Tibial nerve (tissue), 4 donors: ENCODE measurements around the gene MRPL51. TPM values are rescaled to one million over a fixed set of nuclear protein-coding genes. Genes with fewer than 3 reads are reported as not detected.

Experiments used
- DNase-seq, 2 donors: peaks; one replicate each; pipeline ENCODE4 v3.0.0-alpha.2; 2019; ENCODE audit warnings: low spot score in 2 of 2
- H3K27ac ChIP-seq, 4 donors: fragments of 200-600 bp; sonication (generic) in 3 of 4; one replicate each; pipeline ENCODE4 v1.5.1; 2017 to 2019; ENCODE audit warnings: mild to moderate bottlenecking in 1 of 4
- H3K27me3 ChIP-seq, 2 donors: fragments of 200-600 bp; sonication (generic) in 1 of 2; one replicate each; pipeline versions ENCODE4 v1.5.1 to v1.6.0; 2017 to 2019
- H3K36me3 ChIP-seq, 3 donors: fragments of 200-600 bp; sonication (generic); one replicate each; pipeline ENCODE4 v1.5.1; 2018 to 2019
- H3K4me1 ChIP-seq, 4 donors: fragments of 200-600 bp; sonication (generic) in 3 of 4; one replicate each; pipeline ENCODE4 v1.5.1; 2017 to 2019
- H3K4me3 ChIP-seq, 4 donors: fragments of 200-600 bp; sonication (generic) in 3 of 4; one replicate each; pipeline ENCODE4 v1.5.1; 2017 to 2019; ENCODE audit warnings: mild to moderate bottlenecking in 1 of 4, moderate library complexity in 1 of 4
- H3K9me3 ChIP-seq, 4 donors: fragments of 200-600 bp; sonication (generic) in 3 of 4; one replicate each; pipeline ENCODE4 v1.5.1; 2017 to 2019
- EP300 ChIP-seq, 2 donors: sonication (generic); formaldehyde crosslinking; IDR thresholded peaks; one replicate each; pipeline ENCODE4 v1.6.1; 2017; ENCODE audit warnings: antibody characterized with exemption in 2 of 2, mild to moderate bottlenecking in 1 of 2
- POLR2A ChIP-seq, 2 donors: fragments of 450-650 bp; IDR thresholded peaks; one replicate each; pipeline ENCODE4 v1.6.1; 2017; ENCODE audit warnings: antibody characterized with exemption in 2 of 2, mild to moderate bottlenecking in 2 of 2, moderate library complexity in 2 of 2
- WGBS, 2 donors: methylation state at CpG; one replicate each; pipeline ENCODE4 v1.1.5; 2018; 5-methylcytosine and 5-hydroxymethylcytosine counted together
- total RNA-seq, 4 donors: library from RNA; depleted of rRNA; stranded (reverse); fragments of >200 nt; gene quantifications; one replicate each; pipeline ENCODE4 v1.1.0, GENCODE V29; 2016
- TF ChIP-seq, protein P1 (sequence below), 5 experiments: fragments of 200-600 bp in 3 of 5; fragments of 450-650 bp in 2 of 5; sonication (generic) in 3 of 5; IDR thresholded peaks; one replicate each; pipeline ENCODE4 v1.5.1; 2016 to 2019; ENCODE audit warnings: antibody characterized with exemption in 5 of 5, mild to moderate bottlenecking in 3 of 5, moderate library complexity in 2 of 5

Gene MRPL51
- total RNA-seq, 4 donors from 2014 or later, result 47.4 to 127 (median 89.0) TPM

DNA sequence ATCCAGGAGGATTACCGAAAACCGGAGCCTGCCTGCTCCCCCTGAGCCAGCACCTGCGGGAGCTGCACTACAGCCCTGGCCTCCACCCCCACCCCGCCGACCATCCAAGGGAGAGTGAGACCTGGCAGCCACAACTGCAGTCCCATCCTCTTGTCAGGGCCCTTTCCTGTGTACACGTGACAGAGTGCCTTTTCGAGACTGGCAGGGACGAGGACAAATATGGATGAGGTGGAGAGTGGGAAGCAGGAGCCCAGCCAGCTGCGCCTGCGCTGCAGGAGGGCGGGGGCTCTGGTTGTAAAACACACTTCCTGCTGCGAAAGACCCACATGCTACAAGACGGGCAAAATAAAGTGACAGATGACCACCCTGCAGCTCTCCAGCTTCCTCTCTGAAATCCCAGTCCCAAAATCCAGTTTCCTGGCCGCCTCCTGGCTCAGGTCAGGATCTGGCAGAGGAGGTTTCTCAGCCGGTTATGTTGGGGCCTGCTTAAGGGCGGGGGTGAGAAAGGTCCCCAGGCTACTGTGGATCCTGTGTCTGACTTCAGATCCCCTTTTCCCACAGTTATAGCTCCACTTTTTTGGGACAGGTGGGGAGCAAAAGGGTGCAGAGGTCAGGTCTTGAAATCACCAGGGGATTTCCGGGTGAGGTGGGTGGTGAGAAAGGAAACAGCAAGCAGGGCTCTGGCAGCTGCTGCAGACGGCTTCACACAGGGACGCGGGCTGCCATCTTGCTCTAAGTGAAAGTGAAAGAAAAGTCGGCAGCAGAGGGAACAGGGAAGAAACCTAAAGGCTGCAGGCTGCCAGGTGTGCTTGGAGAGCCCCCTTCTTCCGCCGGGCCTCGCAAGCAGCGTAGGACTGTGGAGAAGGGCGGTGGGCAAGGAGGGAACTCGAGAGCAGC is 41.5 kb downstream of the MRPL51 start, which contains the start of gene TAPBPL:
TAPBPL (plus strand) TSS at position 695 of the 897 bp plus-strand sequence. CDS start 207 bp downstream, outside the sequence.
- peaks cover 0 to 28% (median 21%) of the 10 kb centered on the region in 4 donors for H3K4me1 ChIP-seq
- no peaks in the 10 kb centered on the region for H3K9me3 ChIP-seq
- peak within 1 kb of the TSS; percentile 39 to 76 (median 62) for H3K4me3 ChIP-seq
- no peaks in the 10 kb centered on the region for H3K27me3 ChIP-seq
- H3K36me3 ChIP-seq, result peaks cover 0 to 40% (median 0%) of the 10 kb centered on the region in 3 donors
- peak; percentile 56 to 80 for TF ChIP-seq POLR2A (IDR thresholded peaks at IDR 0.05)
- peak in 1 of 2 donors; percentile 93 for TF ChIP-seq EP300 (IDR thresholded peaks at IDR 0.05)
- TF ChIP-seq, protein P1, sequence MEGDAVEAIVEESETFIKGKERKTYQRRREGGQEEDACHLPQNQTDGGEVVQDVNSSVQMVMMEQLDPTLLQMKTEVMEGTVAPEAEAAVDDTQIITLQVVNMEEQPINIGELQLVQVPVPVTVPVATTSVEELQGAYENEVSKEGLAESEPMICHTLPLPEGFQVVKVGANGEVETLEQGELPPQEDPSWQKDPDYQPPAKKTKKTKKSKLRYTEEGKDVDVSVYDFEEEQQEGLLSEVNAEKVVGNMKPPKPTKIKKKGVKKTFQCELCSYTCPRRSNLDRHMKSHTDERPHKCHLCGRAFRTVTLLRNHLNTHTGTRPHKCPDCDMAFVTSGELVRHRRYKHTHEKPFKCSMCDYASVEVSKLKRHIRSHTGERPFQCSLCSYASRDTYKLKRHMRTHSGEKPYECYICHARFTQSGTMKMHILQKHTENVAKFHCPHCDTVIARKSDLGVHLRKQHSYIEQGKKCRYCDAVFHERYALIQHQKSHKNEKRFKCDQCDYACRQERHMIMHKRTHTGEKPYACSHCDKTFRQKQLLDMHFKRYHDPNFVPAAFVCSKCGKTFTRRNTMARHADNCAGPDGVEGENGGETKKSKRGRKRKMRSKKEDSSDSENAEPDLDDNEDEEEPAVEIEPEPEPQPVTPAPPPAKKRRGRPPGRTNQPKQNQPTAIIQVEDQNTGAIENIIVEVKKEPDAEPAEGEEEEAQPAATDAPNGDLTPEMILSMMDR (IDR thresholded peaks at IDR 0.05), result peak in 1 of 5 experiments; percentile 15
- peak; percentile 80 to 84 for DNase-seq
- WGBS, 2 donors, result 1 to 2% methylated on average over 26 to 27 of the region's 27 CpGs
- peak within 1 kb of the TSS; percentile 88 to 99 (median 92) for H3K27ac ChIP-seq

DNA sequence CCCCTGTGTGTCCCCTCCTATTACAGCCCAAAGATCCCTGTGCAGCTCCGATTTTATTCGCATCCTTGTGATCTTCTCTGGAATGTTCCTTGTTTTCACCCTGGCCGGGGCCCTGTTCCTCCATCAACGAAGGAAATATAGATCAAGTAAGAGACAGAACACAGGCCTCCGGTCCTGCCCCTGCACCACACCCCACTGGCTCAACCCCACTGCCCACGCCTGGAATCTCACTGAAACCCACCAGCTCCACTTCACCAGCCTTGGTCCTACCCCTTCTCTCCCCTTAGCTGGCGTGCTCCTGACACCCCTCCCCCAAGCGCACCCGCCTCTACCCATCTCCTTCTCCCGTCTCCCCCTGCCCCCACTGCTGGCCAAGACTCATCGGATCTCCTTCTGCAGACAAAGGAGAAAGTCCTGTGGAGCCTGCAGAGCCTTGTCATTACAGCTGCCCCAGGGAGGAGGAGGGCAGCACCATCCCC is 42.2 kb downstream of the MRPL51 start:
- Histone ChIP-seq H3K27me3 (no peaks in the 10 kb centered on the region), H3K4me1 (peaks cover 0 to 28% (median 21%) of the 10 kb centered on the region in 4 donors), H3K27ac (peak overlapping the region; percentile 88 to 99 (median 92)), H3K36me3 (peaks cover 0 to 43% (median 0%) of the 10 kb centered on the region in 3 donors), H3K4me3 (peak overlapping the region; percentile 39 to 76 (median 62)), H3K9me3 (no peaks in the 10 kb centered on the region)
- peak in 1 of 2 donors; percentile 18 for DNase-seq
- 5 to 6% methylated on average over 11 of the region's 11 CpGs for WGBS, 2 donors
- TF ChIP-seq EP300 (IDR thresholded peaks at IDR 0.05) (no peak), POLR2A (IDR thresholded peaks at IDR 0.05) (no peak)
- TF ChIP-seq, protein P1 (IDR thresholded peaks at IDR 0.05), result no peak

DNA sequence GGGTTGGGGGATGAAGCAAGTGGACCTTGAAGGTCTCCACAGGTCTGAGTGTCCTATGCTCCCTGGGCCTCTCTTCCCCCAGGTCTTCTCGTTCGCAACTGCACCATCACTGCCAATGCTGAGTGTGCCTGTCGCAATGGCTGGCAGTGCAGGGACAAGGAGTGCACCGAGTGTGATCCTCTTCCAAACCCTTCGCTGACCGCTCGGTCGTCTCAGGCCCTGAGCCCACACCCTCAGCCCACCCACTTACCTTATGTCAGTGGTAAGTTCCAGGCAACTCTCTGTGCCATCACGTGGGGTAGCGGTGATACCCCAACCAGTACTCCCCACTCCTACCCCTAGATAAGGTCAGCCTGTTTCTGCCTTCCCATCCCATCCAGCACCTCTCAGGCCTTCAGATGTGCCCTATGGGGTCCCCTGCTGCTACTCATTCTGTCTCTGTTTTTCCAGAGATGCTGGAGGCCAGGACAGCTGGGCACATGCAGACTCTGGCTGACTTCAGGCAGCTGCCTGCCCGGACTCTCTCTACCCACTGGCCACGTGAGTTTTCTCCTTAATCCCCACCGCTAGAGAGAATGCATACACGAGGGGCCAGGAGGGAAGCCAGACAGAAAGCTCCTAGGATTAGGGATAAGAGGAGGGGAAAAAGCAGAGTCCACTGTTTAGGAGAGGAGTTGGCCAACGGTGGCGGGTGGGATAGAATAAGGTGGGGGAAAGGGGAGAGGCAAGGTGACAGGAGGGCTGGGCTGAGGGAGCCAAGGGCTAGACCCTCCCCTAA is 42.8 kb downstream of the MRPL51 start:
- Histone ChIP-seq H3K27me3 (no peaks in the 10 kb centered on the region), H3K36me3 (peaks cover 0 to 48% (median 0%) of the 10 kb centered on the region in 3 donors), H3K27ac (peak overlapping the region; percentile 88 to 99 (median 92)), H3K4me3 (peak overlapping the region; percentile 39 to 76 (median 62)), H3K9me3 (no peaks in the 10 kb centered on the region), H3K4me1 (peaks cover 0 to 28% (median 21%) of the 10 kb centered on the region in 4 donors)
- DNase-seq, result no peak
- 60 to 64% methylated on average over 16 of the region's 16 CpGs for WGBS, 2 donors
- TF ChIP-seq, protein P1 (IDR thresholded peaks at IDR 0.05), result no peak
- TF ChIP-seq POLR2A (IDR thresholded peaks at IDR 0.05) (no peak), EP300 (IDR thresholded peaks at IDR 0.05) (no peak)

DNA sequence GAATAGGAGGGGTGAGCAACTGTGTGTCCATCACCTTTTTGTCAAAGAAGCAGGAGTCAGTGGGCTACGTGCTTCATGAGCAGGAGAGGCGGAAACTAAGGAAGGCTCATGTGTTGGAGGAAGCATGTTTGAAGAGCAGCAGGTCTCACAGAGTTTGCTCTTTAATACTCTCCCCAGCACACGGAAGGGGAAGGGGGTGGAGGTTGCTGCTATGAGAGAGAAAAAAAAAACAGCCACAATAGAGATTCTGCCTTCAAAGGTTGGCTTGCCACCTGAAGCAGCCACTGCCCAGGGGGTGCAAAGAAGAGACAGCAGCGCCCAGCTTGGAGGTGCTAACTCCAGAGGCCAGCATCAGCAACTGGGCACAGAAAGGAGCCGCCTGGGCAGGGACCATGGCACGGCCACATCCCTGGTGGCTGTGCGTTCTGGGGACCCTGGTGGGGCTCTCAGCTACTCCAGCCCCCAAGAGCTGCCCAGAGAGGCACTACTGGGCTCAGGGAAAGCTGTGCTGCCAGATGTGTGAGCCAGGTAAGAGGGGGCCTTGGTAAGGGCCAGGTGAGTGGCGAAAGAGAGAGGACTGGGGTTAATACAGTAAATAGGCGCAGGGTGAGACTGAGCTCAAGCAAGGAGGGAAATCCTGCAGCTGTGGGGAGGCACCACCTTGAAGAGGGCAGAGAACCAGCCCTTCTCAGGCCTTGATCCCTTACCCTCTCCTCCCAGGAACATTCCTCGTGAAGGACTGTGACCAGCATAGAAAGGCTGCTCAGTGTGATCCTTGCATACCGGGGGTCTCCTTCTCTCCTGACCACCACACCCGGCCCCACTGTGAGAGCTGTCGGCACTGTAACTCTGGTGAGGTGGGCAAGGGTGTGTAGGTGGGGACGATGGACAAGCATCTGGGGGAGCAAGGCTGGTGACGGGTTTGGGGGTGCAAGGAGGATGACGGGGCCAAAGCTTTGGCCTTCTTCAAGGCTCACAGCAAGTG is 48.1 kb downstream of the MRPL51 start, which contains the start of gene CD27:
CD27 (plus strand) TSS at position 252 of the 985 bp plus-strand sequence; CDS start at position 393, 141 bp downstream.
- Histone ChIP-seq H3K9me3 (no peaks in the 10 kb centered on the region), H3K36me3 (peaks cover 0 to 81% (median 0%) of the 10 kb centered on the region in 3 donors), H3K27ac (peak within 1 kb of the TSS in 1 of 4 donors; percentile 68), H3K27me3 (no peaks in the 10 kb centered on the region), H3K4me3 (peak within 1 kb of the TSS in 1 of 4 donors; percentile 40), H3K4me1 (peaks cover 0 to 4% (median 1%) of the 10 kb centered on the region in 4 donors)
- DNase-seq, result no peak
- no peak for TF ChIP-seq POLR2A (IDR thresholded peaks at IDR 0.05)
- TF ChIP-seq EP300 (IDR thresholded peaks at IDR 0.05), result no peak
- TF ChIP-seq, protein P1 (IDR thresholded peaks at IDR 0.05), result no peak
- 83 to 84% methylated on average over 16 of the region's 16 CpGs for WGBS, 2 donors
